Epithelial cell of esophagus (primary cell): ENCODE results near the gene MEIS1.

Experiments
- DNase-seq: peaks from one replicate; pipeline ENCODE4 v3.0.0; 2010; ENCODE audit warnings: low read depth
- H3K4me3 ChIP-seq: 2 replicates; pipeline ENCODE4 v1.5.1; 2011; ENCODE audit warnings: mild to moderate bottlenecking, low read length, control low read depth
- CTCF ChIP-seq: IDR thresholded peaks from 2 replicates; pipeline ENCODE4 v1.5.1; 2011; ENCODE audit warnings: low read depth, mild to moderate bottlenecking, low read length, control low read depth, inconsistent platforms; ENCODE audit not compliant: insufficient read depth; ENCODE audit errors: missing control alignments

MEIS1 gene

GRCh38 chr2:66523377-66523969 is 88.5 kb downstream of the MEIS1 start:
- TF ChIP-seq CTCF, result no peak
- no peak for DNase-seq
- no peak overlapping the region for H3K4me3 ChIP-seq

- no peak for TF ChIP-seq CTCF
- peak; percentile 35 for DNase-seq
- no peak overlapping the region for H3K4me3 ChIP-seq
Observed at GRCh38 chr2:66523990-66524389, 89.1 kb downstream of the MEIS1 start.

GRCh38 chr2:66525606-66526005 is 90.7 kb downstream of the MEIS1 start:
- no peak for TF ChIP-seq CTCF
- no peak for DNase-seq
- no peak overlapping the region for H3K4me3 ChIP-seq

- no peak for TF ChIP-seq CTCF
- DNase-seq, result no peak
- H3K4me3 ChIP-seq, result no peak overlapping the region
Observed at GRCh38 chr2:66526180-66526579, 91.3 kb downstream of the MEIS1 start.

GRCh38 chr2:66528974-66529724 is 94.2 kb downstream of the MEIS1 start:
- no peak for TF ChIP-seq CTCF
- no peak for DNase-seq
- H3K4me3 ChIP-seq, result no peak overlapping the region

- no peak for TF ChIP-seq CTCF
- DNase-seq, result no peak
- H3K4me3 ChIP-seq, result no peak overlapping the region
Observed at GRCh38 chr2:66530651-66531050, 95.7 kb downstream of the MEIS1 start.

GRCh38 chr2:66531155-66531554 is 96.2 kb downstream of the MEIS1 start:
- no peak for TF ChIP-seq CTCF
- DNase-seq, result peak; percentile 36
- H3K4me3 ChIP-seq, result no peak overlapping the region
